ENCODE measurements around the gene MICALL2.

MICALL2 gene

GRCh38 chr7:1388021-1388702 is 71.1 kb downstream of the MICALL2 start:
- DNase-seq: no peak

DNA sequence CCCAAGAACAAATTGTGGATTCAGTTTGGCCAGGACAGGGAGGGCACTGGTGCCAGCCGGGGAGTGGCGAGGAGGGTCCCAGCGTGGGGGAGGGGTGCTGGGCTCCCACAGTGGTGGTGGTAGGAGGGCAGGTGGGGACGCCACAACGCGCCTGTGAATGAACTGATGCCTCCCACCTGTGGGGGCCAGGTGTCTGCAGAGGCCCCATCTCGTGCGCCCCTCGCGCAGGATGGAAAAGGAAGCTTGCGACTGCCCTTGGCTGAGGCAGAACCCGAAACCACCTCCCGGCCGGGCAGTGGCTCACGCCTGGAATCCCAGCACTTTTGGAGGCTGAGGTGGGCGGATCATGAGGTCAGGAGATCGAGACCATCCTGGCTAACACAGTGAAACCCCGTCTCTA is 72.0 kb downstream of the MICALL2 start:
- no peak for DNase-seq

GRCh38 chr7:1386623-1387220 is 72.5 kb downstream of the MICALL2 start:
- no peak for DNase-seq

DNA sequence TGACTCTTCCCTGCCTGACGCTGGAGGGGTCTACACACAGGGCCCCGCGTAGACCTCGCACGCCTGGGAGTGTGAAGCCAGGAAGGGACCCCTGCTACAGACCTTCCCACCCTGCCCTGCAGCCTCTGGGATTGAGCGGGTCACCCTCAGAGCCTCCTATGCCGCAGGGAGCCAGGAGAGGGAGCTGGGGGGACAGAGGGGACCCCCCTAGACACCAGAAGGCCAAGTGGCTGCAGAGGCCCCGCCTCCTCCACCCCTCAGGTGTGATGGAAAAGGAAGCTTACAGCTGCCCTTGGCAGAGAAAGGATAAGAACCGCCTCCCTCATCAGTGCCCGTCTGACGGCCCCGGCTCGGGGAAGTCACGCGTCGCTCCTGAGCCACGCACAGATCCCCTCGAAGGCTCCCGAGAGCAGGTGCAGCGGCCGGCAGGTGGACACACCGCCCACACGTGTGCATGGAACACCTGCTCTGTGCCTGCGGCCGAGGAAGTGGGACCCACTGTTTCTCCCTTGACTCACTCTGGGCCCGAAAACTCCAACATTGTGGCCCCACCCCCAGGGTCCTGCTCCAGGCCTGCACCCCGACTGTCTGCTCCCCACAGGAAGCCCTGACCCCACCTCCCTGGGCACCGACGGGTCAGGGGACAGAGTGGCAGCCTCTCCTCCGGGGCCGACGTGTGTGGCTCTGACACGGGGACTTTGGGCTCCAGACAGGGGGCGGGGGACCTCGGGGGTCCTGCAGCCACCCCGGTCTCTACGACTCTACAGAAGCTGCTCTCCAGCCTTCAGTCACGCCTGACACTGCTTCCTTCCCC is 73.3 kb downstream of the MICALL2 start:
- DNase-seq: no peak

GRCh38 chr7:1385086-1385808 is 74.0 kb downstream of the MICALL2 start:
- DNase-seq: no peak
